Suprapubic skin (tissue), 4 donors: ENCODE measurements around the gene RNF130. TPM values are rescaled to one million over a fixed set of nuclear protein-coding genes. Genes with fewer than 3 reads are reported as not detected.

Experiments used
- DNase-seq, 2 donors: peaks; one replicate each; pipeline ENCODE4 v3.0.0-alpha.2; 2019; ENCODE audit warnings: low spot score in 2 of 2
- H3K27ac ChIP-seq: fragments of 200-600 bp; sonication (generic); one replicate; pipeline ENCODE4 v1.5.1; 2019
- H3K27me3 ChIP-seq: fragments of 200-600 bp; sonication (generic); one replicate; pipeline ENCODE4 v1.5.1; 2019
- H3K36me3 ChIP-seq: fragments of 200-600 bp; sonication (generic); one replicate; pipeline ENCODE4 v1.5.1; 2019
- H3K4me1 ChIP-seq: fragments of 200-600 bp; sonication (generic); one replicate; pipeline ENCODE4 v1.5.1; 2019
- H3K4me3 ChIP-seq: fragments of 200-600 bp; sonication (generic); one replicate; pipeline ENCODE4 v1.5.1; 2019; ENCODE audit warnings: mild to moderate bottlenecking
- H3K9me3 ChIP-seq: fragments of 200-600 bp; sonication (generic); one replicate; pipeline ENCODE4 v1.5.1; 2019
- CTCF ChIP-seq, 2 donors: fragments of 200-600 bp in 1 of 2; fragments of 450-650 bp in 1 of 2; sonication (generic) in 1 of 2; IDR thresholded peaks; one replicate each; pipeline ENCODE4 v1.5.1; 2016 to 2019; ENCODE audit warnings: antibody characterized with exemption in 2 of 2, mild to moderate bottlenecking in 1 of 2, moderate library complexity in 1 of 2
- EP300 ChIP-seq: sonication (generic); formaldehyde crosslinking; IDR thresholded peaks from one replicate; pipeline ENCODE4 v1.6.1; 2017; ENCODE audit warnings: antibody characterized with exemption
- POLR2A ChIP-seq, 2 donors: fragments of 450-650 bp; IDR thresholded peaks; one replicate each; pipeline ENCODE4 v1.6.1; 2017; ENCODE audit warnings: antibody characterized with exemption in 2 of 2, mild to moderate bottlenecking in 2 of 2, moderate library complexity in 2 of 2
- POLR2AphosphoS5 ChIP-seq, 3 donors: sonication (generic); formaldehyde crosslinking; IDR thresholded peaks; one replicate each; pipeline ENCODE4 v1.6.1; 2017; ENCODE audit warnings: antibody characterized with exemption in 3 of 3
- WGBS: methylation state at CpG from one replicate; pipeline ENCODE4 v1.1.5; 2018; 5-methylcytosine and 5-hydroxymethylcytosine counted together
- total RNA-seq, 4 donors: library from RNA; depleted of rRNA; stranded (reverse); fragments of >200 nt; gene quantifications; one replicate each; pipeline ENCODE4 v1.1.0, GENCODE V29; 2016

Gene RNF130
- total RNA-seq, 4 donors from 2014 or later = 24.8 to 37.2 (median 29.8) TPM

- WGBS = 92% methylated on average over 7 of the region's 7 CpGs
- Histone ChIP-seq H3K27me3 (no peaks in the 10 kb centered on the region), H3K36me3 (peaks cover 17% of the 10 kb centered on the region), H3K9me3 (no peaks in the 10 kb centered on the region), H3K4me1 (peaks cover 4% of the 10 kb centered on the region), H3K4me3 (no peak overlapping the region), H3K27ac (no peak overlapping the region)
- no peak for DNase-seq
- TF ChIP-seq POLR2A (IDR thresholded peaks at IDR 0.05) = no peak
- no peak for TF ChIP-seq CTCF (IDR thresholded peaks at IDR 0.05)
- TF ChIP-seq POLR2AphosphoS5 (IDR thresholded peaks at IDR 0.05) = no peak
- no peak for TF ChIP-seq EP300
These were observed 63.1 kb downstream of the RNF130 start for GRCh38 chr5:180008433-180008832.

GRCh38 chr5:180007582-180007981 is 64.0 kb downstream of the RNF130 start:
- DNase-seq = no peak
- peaks cover 17% of the 10 kb centered on the region for H3K36me3 ChIP-seq
- TF ChIP-seq EP300 (no peak), POLR2A (IDR thresholded peaks at IDR 0.05) (no peak), CTCF (IDR thresholded peaks at IDR 0.05) (no peak), POLR2AphosphoS5 (IDR thresholded peaks at IDR 0.05) (no peak)
- no peak overlapping the region for H3K27ac ChIP-seq
- WGBS = 53% methylated on average over 8 of the region's 8 CpGs
- no peaks in the 10 kb centered on the region for H3K9me3 ChIP-seq
- H3K4me1 ChIP-seq = peaks cover 4% of the 10 kb centered on the region
- H3K4me3 ChIP-seq = no peak overlapping the region
- H3K27me3 ChIP-seq = no peaks in the 10 kb centered on the region

- Histone ChIP-seq H3K27me3 (no peaks in the 10 kb centered on the region), H3K9me3 (no peaks in the 10 kb centered on the region), H3K4me1 (peaks cover 4% of the 10 kb centered on the region), H3K36me3 (peaks cover 17% of the 10 kb centered on the region), H3K27ac (no peak overlapping the region), H3K4me3 (no peak overlapping the region)
- TF ChIP-seq POLR2A (IDR thresholded peaks at IDR 0.05) (no peak), EP300 (no peak), POLR2AphosphoS5 (IDR thresholded peaks at IDR 0.05) (no peak), CTCF (IDR thresholded peaks at IDR 0.05) (no peak)
- DNase-seq = no peak
These were observed 65.4 kb downstream of the RNF130 start for GRCh38 chr5:180006141-180006540.

- peaks cover 12% of the 10 kb centered on the region for H3K36me3 ChIP-seq
- WGBS = 94% methylated on average over 7 of the region's 7 CpGs
- no peak for TF ChIP-seq EP300
- TF ChIP-seq POLR2AphosphoS5 (IDR thresholded peaks at IDR 0.05) = no peak
- no peak for TF ChIP-seq POLR2A (IDR thresholded peaks at IDR 0.05)
- TF ChIP-seq CTCF (IDR thresholded peaks at IDR 0.05) = no peak
- H3K27ac ChIP-seq = no peak overlapping the region
- no peaks in the 10 kb centered on the region for H3K27me3 ChIP-seq
- no peak for DNase-seq
- no peak overlapping the region for H3K4me3 ChIP-seq
- H3K4me1 ChIP-seq = peaks cover 2% of the 10 kb centered on the region
- no peaks in the 10 kb centered on the region for H3K9me3 ChIP-seq
These were observed 68.4 kb downstream of the RNF130 start for GRCh38 chr5:180003127-180003526.

GRCh38 chr5:180001742-180002141 is 69.8 kb downstream of the RNF130 start:
- no peaks in the 10 kb centered on the region for H3K4me1 ChIP-seq
- H3K9me3 ChIP-seq = no peaks in the 10 kb centered on the region
- H3K4me3 ChIP-seq = no peak overlapping the region
- peaks cover 12% of the 10 kb centered on the region for H3K36me3 ChIP-seq
- TF ChIP-seq POLR2AphosphoS5 (IDR thresholded peaks at IDR 0.05) (no peak), POLR2A (IDR thresholded peaks at IDR 0.05) (no peak), EP300 (no peak)
- no peak for DNase-seq
- WGBS = 100% methylated on average over 1 of the region's 2 CpGs
- no peaks in the 10 kb centered on the region for H3K27me3 ChIP-seq
- no peak overlapping the region for H3K27ac ChIP-seq

- TF ChIP-seq POLR2AphosphoS5 (IDR thresholded peaks at IDR 0.05) (no peak), POLR2A (IDR thresholded peaks at IDR 0.05) (no peak), EP300 (no peak), CTCF (IDR thresholded peaks at IDR 0.05) (no peak)
- Histone ChIP-seq H3K4me3 (no peak overlapping the region), H3K9me3 (no peaks in the 10 kb centered on the region), H3K4me1 (no peaks in the 10 kb centered on the region), H3K27ac (no peak overlapping the region), H3K36me3 (peaks cover 12% of the 10 kb centered on the region), H3K27me3 (no peaks in the 10 kb centered on the region)
- DNase-seq = no peak
These were observed 70.4 kb downstream of the RNF130 start for GRCh38 chr5:180001136-180001535.
